ENCODE data around the gene DDX24.

The DDX24 gene

DNA sequence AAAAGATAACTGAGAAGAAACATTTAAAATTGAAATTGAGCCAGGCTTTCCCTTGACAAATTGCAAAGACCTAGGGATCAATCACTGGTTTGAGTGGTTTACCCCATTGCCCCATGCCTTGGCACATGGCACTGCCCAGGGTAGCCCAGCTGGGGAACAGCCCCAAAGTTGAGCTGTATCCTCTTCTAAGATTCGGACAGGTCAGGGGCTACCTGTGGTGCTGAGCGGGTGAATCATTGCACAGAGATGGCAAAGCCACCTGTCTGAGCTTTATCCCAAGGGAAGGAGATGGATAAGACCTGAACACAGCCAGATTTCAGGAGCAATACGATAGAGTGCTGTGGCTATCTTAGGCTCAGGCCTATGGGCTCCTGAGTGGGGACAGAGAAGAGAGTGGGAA, 41.4 kb upstream of the DDX24 start:
- TF ChIP-seq TEAD4 (IDR thresholded peaks at IDR 0.05) (no peak), YY1 (IDR thresholded peaks at IDR 0.05; ENCODE audit: low read depth) (no peak), TCF12 (IDR thresholded peaks at IDR 0.05; ENCODE audit: low read depth) (no peak), EP300 (IDR thresholded peaks at IDR 0.05; ENCODE audit: borderline replicate concordance) (no peak), TAF1 (IDR thresholded peaks at IDR 0.05; ENCODE audit: low read depth) (no peak), NFIC (IDR thresholded peaks at IDR 0.05) (no peak), CREB1 (IDR thresholded peaks at IDR 0.05; ENCODE audit: low read depth) (no peak)
- TF ChIP-seq, protein P1, sequence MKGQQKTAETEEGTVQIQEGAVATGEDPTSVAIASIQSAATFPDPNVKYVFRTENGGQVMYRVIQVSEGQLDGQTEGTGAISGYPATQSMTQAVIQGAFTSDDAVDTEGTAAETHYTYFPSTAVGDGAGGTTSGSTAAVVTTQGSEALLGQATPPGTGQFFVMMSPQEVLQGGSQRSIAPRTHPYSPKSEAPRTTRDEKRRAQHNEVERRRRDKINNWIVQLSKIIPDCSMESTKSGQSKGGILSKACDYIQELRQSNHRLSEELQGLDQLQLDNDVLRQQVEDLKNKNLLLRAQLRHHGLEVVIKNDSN (IDR thresholded peaks at IDR 0.05) = no peak
- TF ChIP-seq, protein P2, sequence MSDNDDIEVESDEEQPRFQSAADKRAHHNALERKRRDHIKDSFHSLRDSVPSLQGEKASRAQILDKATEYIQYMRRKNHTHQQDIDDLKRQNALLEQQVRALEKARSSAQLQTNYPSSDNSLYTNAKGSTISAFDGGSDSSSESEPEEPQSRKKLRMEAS (IDR thresholded peaks at IDR 0.05) = no peak

DNA sequence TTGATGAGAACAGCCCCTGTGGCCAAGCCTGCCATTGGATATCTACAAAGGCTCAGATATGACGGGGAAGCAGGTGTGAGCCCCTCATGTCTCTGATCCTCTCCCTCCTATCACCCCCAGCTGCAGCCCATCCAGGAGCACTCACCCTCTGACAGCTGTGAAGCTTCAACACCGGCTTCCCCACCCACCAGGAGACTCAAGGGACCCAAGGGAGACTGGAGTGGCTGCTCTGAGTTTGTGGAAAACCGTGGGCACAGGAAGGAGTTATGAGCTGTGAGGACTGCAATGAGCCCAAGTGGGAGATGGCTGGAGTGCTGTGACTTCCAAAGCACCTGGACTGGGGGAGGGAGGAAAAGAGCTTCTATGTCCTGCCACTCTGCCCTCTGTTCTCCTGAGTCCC, 40.5 kb upstream of the DDX24 start:
- no peak for TF ChIP-seq EGR1 (IDR thresholded peaks at IDR 0.05)
- TF ChIP-seq, protein P2 (IDR thresholded peaks at IDR 0.05) = no peak
- TF ChIP-seq TEAD4 (IDR thresholded peaks at IDR 0.05) = no peak
- TF ChIP-seq, protein P3, sequence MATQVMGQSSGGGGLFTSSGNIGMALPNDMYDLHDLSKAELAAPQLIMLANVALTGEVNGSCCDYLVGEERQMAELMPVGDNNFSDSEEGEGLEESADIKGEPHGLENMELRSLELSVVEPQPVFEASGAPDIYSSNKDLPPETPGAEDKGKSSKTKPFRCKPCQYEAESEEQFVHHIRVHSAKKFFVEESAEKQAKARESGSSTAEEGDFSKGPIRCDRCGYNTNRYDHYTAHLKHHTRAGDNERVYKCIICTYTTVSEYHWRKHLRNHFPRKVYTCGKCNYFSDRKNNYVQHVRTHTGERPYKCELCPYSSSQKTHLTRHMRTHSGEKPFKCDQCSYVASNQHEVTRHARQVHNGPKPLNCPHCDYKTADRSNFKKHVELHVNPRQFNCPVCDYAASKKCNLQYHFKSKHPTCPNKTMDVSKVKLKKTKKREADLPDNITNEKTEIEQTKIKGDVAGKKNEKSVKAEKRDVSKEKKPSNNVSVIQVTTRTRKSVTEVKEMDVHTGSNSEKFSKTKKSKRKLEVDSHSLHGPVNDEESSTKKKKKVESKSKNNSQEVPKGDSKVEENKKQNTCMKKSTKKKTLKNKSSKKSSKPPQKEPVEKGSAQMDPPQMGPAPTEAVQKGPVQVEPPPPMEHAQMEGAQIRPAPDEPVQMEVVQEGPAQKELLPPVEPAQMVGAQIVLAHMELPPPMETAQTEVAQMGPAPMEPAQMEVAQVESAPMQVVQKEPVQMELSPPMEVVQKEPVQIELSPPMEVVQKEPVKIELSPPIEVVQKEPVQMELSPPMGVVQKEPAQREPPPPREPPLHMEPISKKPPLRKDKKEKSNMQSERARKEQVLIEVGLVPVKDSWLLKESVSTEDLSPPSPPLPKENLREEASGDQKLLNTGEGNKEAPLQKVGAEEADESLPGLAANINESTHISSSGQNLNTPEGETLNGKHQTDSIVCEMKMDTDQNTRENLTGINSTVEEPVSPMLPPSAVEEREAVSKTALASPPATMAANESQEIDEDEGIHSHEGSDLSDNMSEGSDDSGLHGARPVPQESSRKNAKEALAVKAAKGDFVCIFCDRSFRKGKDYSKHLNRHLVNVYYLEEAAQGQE (IDR thresholded peaks at IDR 0.05; ENCODE audit: low read depth) = no peak
- no peak for TF ChIP-seq EP300 (IDR thresholded peaks at IDR 0.05; ENCODE audit: borderline replicate concordance)
- TF ChIP-seq TCF12 (IDR thresholded peaks at IDR 0.05; ENCODE audit: low read depth) = no peak
- TF ChIP-seq RAD21 (IDR thresholded peaks at IDR 0.05; ENCODE audit: low read depth) = no peak
- TF ChIP-seq NFIC (IDR thresholded peaks at IDR 0.05) = no peak
- TF ChIP-seq YY1 (IDR thresholded peaks at IDR 0.05; ENCODE audit: low read depth) = no peak
- no peak for TF ChIP-seq ZBTB7A (IDR thresholded peaks at IDR 0.05; ENCODE audit: low read depth)
- no peak for TF ChIP-seq CEBPB (IDR thresholded peaks at IDR 0.05)
- no peak for TF ChIP-seq CREB1 (IDR thresholded peaks at IDR 0.05; ENCODE audit: low read depth)
- TF ChIP-seq TAF1 (IDR thresholded peaks at IDR 0.05; ENCODE audit: low read depth) = no peak
- TF ChIP-seq, protein P1 (IDR thresholded peaks at IDR 0.05) = no peak
- TF ChIP-seq FOXM1 (IDR thresholded peaks at IDR 0.05; ENCODE audit: borderline replicate concordance, low read depth) = no peak

DNA sequence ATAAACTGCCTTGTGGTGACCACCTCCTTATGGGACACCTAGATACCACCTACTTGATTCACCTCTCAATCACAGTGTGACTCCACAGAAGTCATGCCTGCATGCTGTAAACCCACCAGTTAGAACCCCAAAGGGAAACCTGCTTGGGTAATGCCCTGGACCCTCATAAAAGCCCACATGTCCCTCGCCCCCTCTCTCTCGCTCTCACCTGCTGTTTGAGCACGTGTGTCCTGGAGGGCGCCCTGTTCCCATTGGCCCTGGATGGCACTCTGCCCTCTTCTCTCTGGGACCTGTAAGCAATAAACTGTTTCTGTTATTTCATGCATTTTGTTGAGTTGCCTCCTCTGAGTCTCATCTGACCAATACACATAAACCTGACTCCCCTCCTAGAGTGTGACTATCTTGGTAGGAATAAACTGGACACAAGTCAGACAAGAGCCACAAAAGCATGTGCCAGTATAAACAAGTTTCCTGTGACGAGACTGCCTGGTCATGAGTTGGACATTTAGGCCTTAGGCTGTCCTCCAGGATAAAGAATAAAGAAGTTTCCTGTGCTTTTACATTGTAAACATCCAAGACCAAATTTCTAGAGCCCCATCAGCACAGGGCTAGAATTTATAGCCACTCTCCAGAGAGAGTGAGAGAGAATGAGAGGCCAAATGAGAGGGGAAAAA, 39.8 kb upstream of the DDX24 start:
- no peak for TF ChIP-seq FOXM1 (IDR thresholded peaks at IDR 0.05; ENCODE audit: borderline replicate concordance, low read depth)
- no peak for TF ChIP-seq TAF1 (IDR thresholded peaks at IDR 0.05; ENCODE audit: low read depth)
- TF ChIP-seq, protein P1 (IDR thresholded peaks at IDR 0.05) = no peak
- TF ChIP-seq, protein P3 (IDR thresholded peaks at IDR 0.05; ENCODE audit: low read depth) = no peak
- no peak for TF ChIP-seq NFIC (IDR thresholded peaks at IDR 0.05)
- no peak for TF ChIP-seq EP300 (IDR thresholded peaks at IDR 0.05; ENCODE audit: borderline replicate concordance)

DNA sequence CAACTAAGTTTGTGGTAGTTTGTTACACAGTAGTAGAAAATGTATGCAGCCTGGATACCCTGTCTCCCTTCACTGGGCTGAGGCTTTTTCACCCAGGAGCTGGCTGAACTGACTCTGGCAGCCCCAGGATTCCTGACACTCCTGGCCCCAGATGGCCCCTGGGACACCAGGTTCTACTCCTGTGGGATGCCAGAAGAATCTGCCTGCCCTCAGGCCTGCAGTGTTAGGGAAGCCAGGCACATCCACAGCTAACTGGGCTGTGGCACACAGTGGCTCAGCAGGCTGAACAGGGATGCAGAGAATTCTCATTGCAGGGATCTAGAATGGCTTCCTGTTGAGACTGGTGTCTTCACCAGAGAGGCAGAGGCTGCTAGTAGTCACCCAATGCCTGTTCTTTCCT, 38.1 kb upstream of the DDX24 start:
- TF ChIP-seq, protein P2 (IDR thresholded peaks at IDR 0.05) = no peak
- TF ChIP-seq CEBPB (IDR thresholded peaks at IDR 0.05) = no peak

DNA sequence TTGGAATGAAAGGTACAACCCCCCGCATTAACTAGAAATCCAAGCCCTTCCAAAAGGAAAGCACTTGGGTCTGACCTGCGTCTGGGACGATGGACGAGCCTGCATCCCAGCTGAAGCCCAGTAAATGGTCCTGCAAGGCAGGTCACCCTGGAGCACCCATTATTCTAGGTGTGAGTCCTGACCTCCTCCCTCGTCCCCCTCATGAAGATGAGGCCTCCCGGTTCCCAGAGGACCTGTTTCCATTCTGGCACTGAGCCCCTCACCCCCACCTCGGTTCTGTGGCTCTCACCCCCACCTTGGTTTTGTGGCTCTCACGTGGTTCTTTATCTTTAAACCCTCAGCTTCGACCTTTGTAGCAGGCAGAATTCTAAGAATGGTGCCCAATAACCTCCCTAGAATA, 36.9 kb upstream of the DDX24 start:
- TF ChIP-seq, protein P2 (IDR thresholded peaks at IDR 0.05) = no peak
- TF ChIP-seq CEBPB (IDR thresholded peaks at IDR 0.05) = no peak
- TF ChIP-seq, protein P1 (IDR thresholded peaks at IDR 0.05) = no peak
- TF ChIP-seq TCF12 (IDR thresholded peaks at IDR 0.05; ENCODE audit: low read depth) = no peak
- TF ChIP-seq RAD21 (IDR thresholded peaks at IDR 0.05; ENCODE audit: low read depth) = no peak
- TF ChIP-seq TEAD4 (IDR thresholded peaks at IDR 0.05) = no peak
- no peak for TF ChIP-seq EGR1 (IDR thresholded peaks at IDR 0.05)
- no peak for TF ChIP-seq FOXM1 (IDR thresholded peaks at IDR 0.05; ENCODE audit: borderline replicate concordance, low read depth)
- TF ChIP-seq, protein P3 (IDR thresholded peaks at IDR 0.05; ENCODE audit: low read depth) = no peak
- no peak for TF ChIP-seq NFIC (IDR thresholded peaks at IDR 0.05)
- TF ChIP-seq YY1 (IDR thresholded peaks at IDR 0.05; ENCODE audit: low read depth) = no peak
- no peak for TF ChIP-seq EP300 (IDR thresholded peaks at IDR 0.05; ENCODE audit: borderline replicate concordance)
- TF ChIP-seq CREB1 (IDR thresholded peaks at IDR 0.05; ENCODE audit: low read depth) = no peak
- no peak for TF ChIP-seq TAF1 (IDR thresholded peaks at IDR 0.05; ENCODE audit: low read depth)
- TF ChIP-seq ZBTB7A (IDR thresholded peaks at IDR 0.05; ENCODE audit: low read depth) = no peak

All from Ishikawa (cell line).